HG02571 (cell line): ENCODE data around the gene PROSER2.
"Not testable (repeated sequence)": the region's sequence is repeated elsewhere in the genome, so short reads cannot be mapped to it uniquely, and the experiment has no call there.

ENCODE experiments used
- ATAC-seq: cut with Tn5 transposase; IDR thresholded peaks from one replicate; pipeline ENCODE4 v1.9.1; 2021; ENCODE audit warnings: mild to moderate bottlenecking, moderate library complexity; ENCODE audit not compliant: unreplicated experiment

Gene PROSER2

DNA sequence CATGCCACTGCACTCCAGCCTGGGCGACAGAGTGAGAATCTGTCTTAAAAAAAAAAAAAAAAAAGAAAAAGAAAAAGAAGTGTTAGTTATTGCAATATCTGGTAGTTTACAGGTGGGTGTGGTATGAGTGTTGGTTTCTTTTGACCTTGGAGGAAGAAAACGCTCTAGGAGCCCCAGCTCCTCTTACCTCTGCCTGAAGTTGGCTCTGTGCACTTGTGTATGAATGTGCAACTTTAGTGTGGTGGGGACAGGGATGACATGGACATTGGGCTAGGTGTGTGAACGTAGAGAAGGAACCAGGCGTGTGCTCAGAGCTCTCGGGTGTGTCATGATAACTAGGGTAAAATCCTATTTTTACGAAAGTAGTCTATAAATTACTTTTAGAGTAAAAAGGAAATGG, 11.9 kb downstream of the PROSER2 start:
- ATAC-seq: no peak

GRCh38 chr10:11835704-11836103, 12.5 kb downstream of the PROSER2 start:
- ATAC-seq: no peak

DNA sequence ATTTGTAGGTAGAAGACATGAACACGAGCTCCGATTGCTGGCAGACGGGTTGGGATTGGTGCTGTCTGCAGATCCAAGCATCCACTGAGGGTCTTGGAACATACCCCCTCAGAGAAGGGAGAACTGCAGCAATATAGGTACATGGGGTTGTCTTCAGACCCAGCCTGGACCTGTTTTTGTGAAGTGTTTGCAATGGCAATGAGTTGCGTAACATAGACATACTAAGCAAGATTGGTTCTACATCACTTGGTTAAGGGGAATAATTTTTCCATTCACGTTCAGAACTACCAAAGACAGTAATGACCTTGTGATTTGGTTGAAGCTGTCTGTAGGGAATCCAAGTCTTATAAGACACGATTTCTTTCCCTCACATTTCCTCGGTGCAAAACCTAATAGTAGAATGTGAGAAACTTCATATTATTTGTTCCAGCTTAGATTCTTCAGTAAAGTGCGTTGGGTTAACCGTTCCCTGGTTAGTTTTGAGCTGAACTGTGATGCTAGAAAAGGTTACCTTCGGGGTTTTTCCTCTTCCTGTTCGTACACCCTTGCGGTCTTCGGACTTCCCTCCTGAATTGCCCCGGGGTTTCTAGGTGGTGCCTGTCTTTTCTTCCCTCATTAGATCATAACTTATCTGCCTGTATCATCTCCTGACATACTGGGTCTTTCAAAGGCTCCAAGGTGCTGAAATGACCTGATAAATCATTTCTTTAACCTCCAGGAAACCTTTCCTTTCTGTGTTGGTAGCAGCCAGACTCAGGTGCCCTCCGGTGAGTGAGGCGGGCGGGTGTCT, 14.4 kb downstream of the PROSER2 start:
- no peak for ATAC-seq

- no peak for ATAC-seq
Measured at GRCh38 chr10:11838298-11838852, 15.2 kb downstream of the PROSER2 start.

- ATAC-seq: no peak
Measured at GRCh38 chr10:11841375-11841774, 18.2 kb downstream of the PROSER2 start.

DNA sequence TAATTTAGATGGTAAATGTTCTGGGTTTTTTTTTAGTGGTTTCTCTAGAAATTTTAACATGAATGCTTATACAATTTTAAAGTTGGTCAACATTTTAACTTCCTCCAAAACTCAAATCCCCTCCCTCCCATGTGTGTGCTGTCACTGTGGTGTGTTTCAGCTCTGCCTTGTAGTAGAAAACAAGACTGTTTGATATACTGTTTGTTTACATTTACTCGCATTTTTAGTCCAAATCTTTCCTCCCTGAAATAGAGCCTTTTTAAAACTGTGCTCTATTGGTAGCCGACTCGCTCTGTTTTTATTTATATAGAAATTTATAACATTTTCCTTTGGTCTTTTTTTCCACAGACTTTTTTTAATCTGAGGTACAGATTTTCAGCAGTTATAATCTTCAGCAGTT, 19.3 kb downstream of the PROSER2 start:
- no peak for ATAC-seq

DNA sequence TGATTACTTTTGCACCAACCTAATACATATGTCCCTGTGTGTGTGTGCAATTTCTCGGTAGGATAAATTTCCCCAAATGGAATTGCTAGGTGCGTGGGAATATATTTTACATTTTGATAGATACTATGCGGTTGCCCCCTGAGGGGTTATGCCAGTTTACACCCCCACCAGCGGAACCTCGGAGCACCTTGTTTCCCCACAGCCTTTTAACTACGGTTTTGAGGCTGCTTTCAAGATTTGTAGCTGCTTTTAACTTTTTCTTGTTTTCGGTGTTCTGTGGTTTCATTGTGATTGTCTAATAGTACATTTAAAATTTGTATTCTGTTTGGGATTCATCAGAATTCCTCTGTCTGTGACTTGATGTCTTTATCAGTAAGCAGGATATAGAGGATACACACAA, 22.0 kb downstream of the PROSER2 start:
- no peak for ATAC-seq

GRCh38 chr10:11846542-11846941, 23.4 kb downstream of the PROSER2 start:
- ATAC-seq: no peak

DNA sequence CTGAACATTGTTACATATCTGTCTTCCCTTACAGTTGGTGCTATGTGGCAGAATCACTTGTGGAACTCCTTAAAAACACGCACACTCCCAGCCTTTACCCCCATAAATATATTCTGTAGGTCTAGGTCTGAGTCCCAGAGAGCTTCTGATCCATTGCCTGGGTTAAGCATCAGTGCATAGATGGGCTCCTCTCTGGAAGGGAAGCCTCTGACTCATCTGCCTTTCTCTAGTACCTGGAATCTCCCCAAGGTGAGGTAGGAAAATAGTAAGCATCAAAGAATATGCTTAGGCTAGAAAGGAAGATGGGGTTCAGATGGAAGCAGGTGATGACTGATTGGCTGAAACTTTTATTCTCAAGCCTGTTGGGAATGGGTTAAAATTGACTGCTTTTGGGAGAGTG, 26.1 kb downstream of the PROSER2 start:
- ATAC-seq: no peak

DNA sequence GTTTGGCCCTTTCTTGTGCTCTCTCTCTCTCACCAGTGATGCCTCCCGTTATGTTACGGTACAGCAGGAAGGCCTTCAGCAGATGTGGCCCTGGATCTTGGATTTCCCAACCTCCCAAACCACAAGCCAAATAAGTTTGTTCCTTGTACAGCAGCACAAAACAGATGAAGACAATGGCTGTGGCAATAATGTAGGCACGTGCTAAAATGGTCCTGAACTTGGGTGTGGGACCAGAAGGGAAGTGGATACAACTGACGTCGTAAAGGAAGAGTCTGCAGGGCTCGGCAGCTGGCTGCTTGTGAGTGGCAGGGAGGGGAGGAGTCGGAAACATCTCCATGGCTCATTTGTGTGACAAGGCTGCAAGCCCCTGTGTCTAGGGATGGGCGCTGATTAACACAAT, 26.8 kb downstream of the PROSER2 start:
- ATAC-seq: no peak

DNA sequence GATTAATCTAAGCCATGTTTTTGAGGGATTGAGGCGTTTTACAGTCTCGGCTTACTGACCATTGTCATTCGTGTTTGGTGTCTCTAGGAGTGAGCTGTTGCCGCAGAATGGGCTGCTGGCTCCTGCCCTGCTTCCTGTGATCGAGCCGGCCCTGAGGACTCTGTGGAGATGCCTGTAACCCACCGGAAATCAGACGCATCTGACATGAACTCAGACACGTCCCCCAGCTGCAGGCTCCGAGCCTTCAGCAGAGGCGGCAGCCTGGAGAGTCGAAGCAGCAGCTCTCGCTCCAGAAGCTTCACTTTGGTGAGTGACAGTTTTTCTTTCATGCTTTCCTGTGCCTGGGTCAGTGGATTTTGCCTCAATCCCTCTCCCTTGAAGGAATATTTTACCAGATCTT, 28.8 kb downstream of the PROSER2 start:
- no peak for ATAC-seq

DNA sequence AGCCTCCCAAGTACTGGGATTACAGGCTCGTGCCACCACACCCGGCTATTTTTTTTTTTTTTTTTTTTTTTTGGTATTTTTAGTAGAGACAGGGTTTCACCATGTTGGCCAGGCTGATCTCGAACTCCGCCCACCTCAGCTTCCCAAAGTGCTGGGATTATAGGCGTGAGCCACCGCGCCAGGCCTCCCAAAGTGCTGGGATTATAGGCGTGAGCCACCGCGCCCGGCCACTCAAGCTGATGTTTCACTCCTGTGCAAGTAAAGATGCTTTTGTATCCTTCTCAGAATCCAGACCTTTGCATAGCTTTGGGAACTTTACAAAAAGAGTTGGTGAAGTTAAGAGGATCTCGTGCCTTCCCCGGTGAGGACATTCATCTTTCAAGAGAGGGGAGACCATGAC, 29.5 kb downstream of the PROSER2 start:
- not testable (repeated sequence) for ATAC-seq

DNA sequence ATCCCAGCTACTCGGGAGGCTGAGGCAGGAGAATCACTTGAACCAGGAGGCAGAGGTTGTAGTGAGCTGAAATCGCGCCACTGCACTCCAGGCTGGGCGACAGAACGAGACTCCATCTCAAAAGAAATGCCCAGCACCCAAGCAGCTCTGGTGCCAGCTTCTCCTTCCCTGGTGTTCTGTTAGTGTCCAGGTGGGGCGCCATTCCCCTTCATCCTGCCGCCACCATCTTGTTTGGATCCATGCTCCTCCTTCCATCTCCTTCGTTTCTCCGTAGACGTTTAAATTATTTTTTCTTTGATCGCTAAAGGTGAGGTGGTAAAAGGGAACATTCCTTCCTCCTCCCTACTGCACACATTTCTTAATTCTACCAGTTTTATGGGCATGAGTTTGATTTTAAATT, 30.3 kb downstream of the PROSER2 start:
- no peak for ATAC-seq

- ATAC-seq: no peak
Measured at GRCh38 chr10:11854301-11854700, 31.1 kb downstream of the PROSER2 start.

- no peak for ATAC-seq
Measured at GRCh38 chr10:11856089-11856488, 32.9 kb downstream of the PROSER2 start.

DNA sequence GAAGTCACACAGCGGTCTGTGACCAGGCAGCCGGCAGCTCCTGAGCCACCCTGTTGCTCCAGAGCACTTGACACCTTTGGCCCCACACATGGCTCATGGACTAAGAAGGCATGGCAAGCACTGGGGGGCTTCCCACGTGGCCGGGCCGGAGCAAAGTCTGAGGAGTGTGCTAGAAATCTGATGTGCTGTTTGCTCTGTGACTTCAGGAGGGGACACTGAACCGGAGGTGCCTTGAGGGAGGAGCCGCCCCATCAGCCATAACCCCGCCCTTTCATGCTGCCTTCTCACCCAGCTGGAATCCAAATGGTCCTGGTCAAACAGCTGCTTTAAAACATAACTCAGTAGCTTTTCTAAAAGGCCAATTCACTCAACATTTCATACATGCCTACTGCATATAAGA, 33.5 kb downstream of the PROSER2 start:
- no peak for ATAC-seq

DNA sequence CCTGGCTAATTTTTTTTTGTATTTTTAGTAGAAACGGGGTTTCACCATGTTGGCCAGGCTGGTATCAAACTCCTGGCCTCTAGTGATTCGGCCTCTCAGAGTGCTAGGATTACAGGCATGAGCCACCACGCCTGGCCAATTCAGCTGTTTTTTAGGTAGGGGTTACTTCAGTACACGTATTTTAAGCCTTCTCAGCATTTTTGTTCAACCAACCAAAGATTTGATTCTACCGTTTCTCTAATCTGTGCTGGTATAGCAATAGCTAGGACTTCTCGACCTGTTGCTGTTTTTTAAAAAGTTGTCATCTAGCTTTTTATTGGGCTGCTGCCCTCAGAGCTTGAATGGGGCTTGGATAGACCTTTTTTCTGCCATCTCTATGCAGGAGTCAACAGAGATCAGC, 34.9 kb downstream of the PROSER2 start:
- ATAC-seq: no peak

DNA sequence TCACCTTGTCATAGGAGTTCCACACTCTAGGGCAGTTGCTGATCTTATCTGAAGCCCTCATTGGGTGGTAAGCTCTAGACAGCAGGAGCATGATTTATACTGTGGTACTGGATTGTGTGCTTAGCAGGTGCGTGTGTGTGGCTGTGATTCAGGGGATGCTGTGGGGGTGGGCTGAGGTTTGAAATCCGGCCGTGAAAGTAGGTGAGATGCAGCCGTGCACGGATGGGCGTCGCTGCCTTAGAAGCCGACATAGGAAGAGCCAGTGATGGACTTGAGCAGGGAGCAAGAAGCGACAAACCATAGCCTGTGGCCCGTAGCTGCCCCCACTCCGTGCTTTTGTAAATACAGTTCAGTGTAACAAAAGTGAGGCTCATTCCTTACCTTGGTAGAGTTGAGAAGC, 38.2 kb downstream of the PROSER2 start:
- no peak for ATAC-seq

DNA sequence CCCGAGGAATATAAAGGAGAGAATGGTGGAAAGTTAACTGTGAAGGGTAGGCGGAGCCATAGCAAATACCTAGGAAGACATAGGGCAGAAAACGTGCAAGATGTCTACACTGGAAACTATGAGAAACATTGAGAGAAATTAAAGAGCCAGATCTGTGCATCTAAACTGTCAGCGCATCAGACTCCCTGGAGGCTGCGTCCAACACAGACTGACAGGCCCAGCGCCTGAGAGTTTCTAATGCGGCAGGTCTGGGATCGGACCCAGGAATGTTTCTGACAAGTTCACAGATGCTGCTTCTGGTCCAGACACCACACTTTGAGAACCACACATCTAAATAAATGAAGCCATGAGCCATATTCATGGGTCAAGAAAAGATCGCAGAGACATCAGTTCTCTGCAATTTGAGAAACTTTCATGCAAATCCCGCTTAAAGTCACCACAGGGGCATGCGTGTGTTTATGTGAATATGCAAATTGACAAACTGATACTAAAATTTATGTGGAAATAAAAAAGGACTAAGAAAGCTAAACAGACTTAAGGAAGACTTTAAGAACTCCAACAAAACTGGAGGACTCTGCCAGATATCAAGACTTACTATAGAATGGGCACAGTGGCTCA, 38.8 kb downstream of the PROSER2 start:
- no peak for ATAC-seq

GRCh38 chr10:11863353-11864109, 40.4 kb downstream of the PROSER2 start:
- peak; percentile 93 for ATAC-seq

DNA sequence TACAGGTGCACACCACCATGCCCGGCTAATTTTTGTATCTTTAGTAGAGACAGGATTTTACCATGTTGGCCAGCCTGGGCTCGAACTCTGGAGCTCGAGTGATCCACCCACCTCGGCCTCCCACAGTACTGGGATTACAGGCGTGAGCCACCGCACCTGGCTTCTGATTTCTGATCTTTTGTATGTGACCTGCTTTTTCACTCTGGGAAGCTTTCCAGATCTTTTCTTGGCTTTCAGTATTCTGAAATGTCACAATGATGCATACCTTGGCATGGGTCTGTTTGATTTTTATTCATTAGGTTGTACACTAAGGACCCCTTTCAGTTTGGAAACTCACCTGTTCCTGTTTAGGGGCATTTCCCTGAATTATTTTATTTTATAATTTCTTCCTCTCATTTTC, 41.6 kb downstream of the PROSER2 start:
- ATAC-seq: no peak

GRCh38 chr10:11865561-11865960, 42.4 kb downstream of the PROSER2 start:
- no peak for ATAC-seq
